SKM-1 treated with dmso at 0.1 percent for 144 hours (cell line): Measurements from ENCODE around the gene SOX1.

ENCODE experiments used
- DNase-seq: peaks from one replicate; lab custom pipeline; 2025; ENCODE audit not compliant: unreplicated experiment; lab: John Stamatoyannopoulos, UW

The SOX1 gene

DNA sequence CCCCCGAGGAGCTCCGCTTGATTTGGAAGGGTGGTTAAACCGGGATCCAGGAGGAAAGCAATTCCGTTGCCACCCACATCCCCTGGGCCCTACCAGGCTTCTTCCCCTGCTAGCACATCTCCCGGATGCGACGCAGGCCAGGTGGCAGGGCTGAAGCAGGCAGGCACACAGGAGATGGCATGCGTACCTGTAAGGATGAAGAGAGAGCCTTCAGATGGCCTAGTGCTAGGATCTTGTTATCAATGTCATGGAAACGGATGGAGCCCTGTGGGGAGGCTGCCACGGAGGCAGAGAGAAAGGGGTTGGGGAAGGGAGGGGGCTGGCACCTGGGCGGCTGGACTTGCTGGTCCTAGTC, 8.5 kb upstream of the SOX1 start:
- no peak for DNase-seq

GRCh38 chr13:112058941-112059340, 8.0 kb upstream of the SOX1 start:
- no peak for DNase-seq

DNA sequence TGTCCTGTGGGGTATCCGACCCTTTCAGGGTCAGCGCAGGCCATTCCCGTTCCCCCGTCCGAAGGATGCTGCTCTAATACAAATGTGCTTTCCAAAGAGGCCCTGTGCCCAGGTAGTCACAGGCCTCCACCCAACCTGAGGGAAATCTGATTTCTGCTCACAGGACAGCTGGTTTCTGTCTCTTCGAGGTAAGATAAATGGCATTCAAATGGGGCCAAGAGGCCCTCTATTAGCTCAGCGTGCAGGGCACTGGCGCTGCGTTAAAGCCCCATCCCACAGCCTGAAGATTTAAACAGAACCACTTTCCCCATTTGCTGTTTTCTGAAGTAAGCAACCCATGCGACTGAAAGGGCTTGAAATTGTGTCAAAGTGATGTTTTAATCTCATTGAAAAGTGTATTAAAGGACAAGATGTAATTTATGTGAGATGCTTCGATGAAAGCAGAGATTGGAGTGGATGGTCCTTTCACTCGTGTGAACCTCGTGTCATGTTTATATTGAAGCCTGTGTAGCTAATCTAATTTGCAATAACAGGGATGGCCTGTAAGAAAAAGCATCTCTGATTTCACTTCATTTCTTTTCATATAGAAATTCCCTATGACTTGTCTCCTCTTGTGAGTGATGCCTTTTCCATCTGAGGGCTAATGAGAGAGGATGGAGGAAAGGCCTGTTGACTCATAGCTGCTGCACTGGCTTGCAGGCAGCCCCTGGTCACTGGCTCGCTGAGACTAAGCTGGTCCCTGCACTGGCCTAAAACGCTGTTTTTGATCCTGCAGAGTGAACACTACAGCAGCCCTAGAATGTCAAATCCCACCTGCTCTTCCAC, 7.3 kb upstream of the SOX1 start:
- DNase-seq, result no peak

DNA sequence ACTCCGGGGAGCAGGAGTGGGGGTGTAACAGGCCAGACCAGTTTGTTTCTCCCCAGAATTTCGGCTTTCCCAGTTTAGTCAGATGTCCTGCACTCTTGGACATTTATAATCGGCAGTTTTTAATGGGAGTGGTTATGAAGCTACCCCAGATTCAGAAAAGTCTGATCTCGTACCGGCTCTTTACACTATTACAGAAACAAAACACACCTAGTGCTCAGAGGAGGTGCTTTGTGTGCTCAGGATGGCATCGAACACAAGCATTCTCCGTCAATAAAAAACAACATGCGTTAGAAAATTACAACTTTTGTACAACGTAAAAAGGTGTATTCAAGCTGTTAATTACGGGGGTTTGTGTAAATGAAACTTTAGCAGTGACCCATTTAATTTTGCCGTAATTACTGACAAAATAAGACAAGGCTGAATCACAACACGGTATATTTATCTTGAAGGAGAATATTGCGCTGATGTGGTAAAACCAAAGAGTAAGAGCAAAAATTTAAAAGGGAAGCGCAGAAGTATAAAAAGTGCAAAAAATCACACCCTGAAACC, 6.6 kb upstream of the SOX1 start:
- no peak for DNase-seq

- DNase-seq, result no peak
These were observed 6.0 kb upstream of the SOX1 start for GRCh38 chr13:112060899-112061366.

DNA sequence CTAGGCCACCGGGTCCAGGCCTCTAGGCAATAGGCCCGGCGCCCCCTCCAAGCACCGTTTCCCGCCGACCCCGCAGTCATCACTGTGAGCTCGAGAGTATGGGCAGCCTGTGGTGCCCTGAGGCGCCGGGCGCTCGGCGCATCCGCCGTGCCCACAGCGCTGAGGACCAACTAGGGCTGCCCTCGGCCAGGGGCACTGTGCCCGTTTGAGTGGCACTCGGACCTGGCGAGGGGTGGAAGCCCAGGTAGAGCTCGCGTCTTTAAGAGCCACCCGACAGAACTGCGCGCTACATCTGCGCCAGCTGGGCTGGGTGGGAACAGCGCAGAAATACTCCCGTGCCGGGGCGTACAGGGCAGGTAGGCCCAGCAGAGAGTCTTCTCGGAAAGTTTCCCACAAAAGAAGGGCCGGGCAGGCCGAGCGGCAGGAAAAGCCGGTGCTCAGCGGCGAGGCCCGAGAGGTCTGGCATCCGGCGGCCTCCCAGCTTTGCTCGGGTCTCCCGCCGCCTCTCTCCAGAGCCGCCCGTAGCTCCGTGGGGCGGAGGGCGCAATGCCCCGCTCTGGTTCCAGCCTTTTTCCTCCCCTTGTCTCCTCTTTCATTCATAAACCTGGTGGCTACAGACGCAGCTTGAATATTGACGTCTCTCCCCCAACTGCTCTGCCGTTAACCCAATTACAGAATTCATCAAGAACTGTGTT, 5.4 kb upstream of the SOX1 start:
- DNase-seq, result no peak

DNA sequence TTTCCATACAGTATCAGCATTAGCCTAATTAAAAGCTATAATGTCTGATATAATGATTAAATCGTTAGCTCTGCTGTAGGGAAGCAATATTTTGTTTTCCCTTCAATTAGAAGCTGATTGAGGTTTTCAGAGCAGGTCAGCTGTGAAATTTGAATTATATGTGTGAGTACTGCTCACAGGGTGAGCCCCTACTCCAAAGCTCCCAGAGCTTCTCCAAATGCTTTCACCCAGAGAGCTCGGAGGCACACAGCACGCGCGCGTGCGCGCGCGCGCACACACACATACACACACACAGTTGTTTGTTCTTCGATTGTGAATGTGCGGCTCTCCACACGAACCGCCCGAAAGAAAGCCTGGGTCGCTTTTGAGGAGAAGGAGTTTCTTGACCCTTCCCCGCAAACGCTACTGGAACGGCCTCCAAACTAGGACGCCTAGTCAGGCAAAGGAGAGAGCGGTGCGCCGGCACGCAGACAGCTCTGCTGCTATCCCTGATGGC, 4.8 kb upstream of the SOX1 start:
- no peak for DNase-seq

GRCh38 chr13:112062571-112063570, 4.1 kb upstream of the SOX1 start:
- DNase-seq, result no peak

- DNase-seq, result no peak
These were observed 3.1 kb upstream of the SOX1 start for GRCh38 chr13:112063807-112064206.

- no peak for DNase-seq
These were observed 2.7 kb upstream of the SOX1 start for GRCh38 chr13:112064222-112064621.

DNA sequence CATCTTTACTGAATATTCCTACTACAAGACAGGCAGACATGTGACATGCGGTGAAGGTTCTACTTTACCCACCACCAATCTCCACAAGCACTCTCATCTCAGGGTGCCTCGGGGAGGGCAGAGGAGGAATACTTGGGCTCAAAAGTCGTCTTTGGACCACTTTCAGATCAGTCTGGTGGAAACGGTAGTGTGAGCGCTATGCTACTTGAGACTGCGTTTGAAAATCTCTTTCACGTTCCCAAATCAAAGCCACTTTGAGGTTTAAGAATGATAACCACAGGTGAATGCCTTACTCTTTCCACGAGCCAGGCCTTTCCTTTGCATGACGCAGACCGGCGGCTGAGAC, 1.5 kb upstream of the SOX1 start:
- DNase-seq, result no peak

DNA sequence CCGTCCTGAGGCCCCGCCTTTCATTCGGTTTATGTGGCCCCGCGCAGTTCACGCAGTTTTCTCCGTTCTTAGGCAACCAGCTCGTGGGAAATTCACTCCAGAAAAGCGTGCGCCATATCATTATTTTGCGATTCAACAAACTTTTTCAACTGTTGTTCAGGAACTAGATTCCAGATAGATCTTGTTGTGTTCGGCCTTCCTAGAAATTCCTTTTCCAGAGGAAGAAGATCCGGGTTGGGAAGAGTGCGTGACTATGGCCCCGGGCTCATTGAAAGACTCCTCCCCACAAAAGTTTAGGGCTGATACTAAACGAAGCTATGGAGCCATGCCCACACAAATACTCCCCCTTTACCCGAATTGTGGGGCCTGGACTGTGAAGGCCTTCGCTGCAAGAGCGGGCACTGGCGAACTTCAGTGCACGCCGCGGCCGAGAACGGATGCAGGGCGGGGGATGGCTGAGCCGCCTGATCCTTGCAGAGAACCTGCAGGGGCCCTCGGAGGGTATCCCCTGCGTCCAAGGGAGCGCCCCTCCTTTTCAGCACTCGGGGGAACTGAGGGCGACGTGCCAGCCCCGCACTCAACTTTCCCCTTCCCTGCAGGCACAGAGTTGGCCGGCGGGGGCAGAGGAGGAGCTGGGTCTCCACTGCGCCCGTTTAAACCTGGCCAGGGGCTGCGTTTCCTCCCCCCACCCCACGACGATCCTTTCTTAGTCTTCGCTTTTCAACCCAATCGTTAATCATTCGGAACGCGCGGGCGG, 904 bp upstream of the SOX1 start:
- DNase-seq, result no peak

DNA sequence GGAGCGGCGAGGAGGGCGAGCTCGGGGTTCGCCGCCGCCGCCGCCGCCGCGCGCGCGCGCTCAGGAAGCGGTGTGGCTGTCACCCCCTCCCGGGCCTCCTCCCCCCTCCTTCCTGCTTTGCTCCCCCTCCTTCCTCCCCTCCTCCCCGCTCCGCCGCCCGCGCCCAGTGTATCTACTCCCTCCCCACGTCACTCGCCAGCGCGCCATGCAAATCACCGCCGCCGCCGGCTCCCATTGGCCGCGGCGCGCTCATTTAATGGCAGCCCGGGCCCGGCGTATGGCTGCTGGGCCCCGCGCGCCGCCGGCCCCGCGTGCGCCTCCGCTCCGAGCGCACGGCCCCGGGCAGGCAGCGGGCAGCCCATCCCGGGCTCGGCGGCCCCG, 335 bp upstream of the SOX1 start:
- DNase-seq, result no peak

DNA sequence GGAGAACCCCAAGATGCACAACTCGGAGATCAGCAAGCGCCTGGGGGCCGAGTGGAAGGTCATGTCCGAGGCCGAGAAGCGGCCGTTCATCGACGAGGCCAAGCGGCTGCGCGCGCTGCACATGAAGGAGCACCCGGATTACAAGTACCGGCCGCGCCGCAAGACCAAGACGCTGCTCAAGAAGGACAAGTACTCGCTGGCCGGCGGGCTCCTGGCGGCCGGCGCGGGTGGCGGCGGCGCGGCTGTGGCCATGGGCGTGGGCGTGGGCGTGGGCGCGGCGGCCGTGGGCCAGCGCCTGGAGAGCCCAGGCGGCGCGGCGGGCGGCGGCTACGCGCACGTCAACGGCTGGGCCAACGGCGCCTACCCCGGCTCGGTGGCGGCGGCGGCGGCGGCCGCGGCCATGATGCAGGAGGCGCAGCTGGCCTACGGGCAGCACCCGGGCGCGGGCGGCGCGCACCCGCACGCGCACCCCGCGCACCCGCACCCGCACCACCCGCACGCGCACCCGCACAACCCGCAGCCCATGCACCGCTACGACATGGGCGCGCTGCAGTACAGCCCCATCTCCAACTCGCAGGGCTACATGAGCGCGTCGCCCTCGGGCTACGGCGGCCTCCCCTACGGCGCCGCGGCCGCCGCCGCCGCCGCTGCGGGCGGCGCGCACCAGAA, 1.1 kb downstream of the SOX1 start:
- no peak for DNase-seq

DNA sequence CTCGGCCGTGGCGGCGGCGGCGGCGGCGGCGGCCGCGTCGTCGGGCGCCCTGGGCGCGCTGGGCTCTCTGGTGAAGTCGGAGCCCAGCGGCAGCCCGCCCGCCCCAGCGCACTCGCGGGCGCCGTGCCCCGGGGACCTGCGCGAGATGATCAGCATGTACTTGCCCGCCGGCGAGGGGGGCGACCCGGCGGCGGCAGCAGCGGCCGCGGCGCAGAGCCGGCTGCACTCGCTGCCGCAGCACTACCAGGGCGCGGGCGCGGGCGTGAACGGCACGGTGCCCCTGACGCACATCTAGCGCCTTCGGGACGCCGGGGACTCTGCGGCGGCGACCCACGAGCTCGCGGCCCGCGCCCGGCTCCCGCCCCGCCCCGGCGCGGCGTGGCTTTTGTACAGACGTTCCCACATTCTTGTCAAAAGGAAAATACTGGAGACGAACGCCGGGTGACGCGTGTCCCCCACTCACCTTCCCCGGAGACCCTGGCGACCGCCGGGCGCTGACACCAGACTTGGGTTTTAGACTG, 1.7 kb downstream of the SOX1 start:
- no peak for DNase-seq

- no peak for DNase-seq
These were observed 2.3 kb downstream of the SOX1 start for GRCh38 chr13:112069061-112069844.

DNA sequence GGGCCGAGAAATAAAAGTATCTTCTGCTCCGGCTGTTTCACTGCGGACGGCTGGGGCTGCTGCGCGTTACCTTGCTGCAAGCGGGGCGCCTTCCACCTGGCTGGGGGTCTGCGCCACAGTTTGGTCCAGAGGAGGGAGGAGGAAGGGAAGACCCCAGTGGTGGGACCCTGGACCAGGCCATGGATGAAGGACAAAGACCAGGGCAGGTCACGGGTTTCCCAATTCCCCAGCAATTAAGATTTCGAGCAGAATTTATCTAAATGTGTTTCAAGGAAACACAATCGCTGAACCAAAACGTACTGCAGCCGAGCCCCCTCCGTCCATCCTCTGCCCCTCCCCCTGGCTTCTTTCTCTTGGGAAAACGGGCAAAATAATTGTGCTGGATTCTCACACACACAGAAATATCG, 2.9 kb downstream of the SOX1 start:
- DNase-seq, result no peak

DNA sequence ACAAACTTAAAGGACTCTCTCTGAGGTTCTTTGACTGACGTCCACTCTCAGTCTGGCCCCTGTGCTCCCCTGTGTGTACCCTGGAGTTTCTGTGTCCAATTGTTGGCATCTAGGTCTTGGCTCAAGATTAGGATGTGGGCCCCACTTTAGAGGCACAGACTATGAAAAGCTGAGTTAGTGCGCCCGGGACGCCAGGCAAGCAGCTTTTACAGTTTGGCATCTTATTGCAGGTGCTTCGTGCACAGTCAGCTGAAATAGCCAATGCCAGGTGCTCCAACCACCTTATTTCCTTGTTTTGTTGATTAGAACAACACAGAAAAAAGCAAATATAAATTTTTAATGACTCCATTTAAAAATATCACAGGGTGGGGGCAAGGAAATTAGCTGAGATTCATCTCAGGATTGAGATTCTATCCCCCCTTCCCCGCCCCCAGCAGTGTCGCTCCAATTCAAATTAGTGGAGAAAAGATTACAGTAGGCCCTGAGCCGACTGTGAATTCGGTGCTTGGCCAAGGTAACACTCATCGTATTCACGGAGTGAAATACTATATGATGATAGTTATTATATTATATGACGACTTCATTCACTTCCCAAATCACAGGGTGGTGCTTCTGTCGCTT, 4.3 kb downstream of the SOX1 start:
- DNase-seq, result no peak
